Aorta (tissue), 5 donors: ENCODE results near the gene TCF20. TPM values are rescaled to one million over a fixed set of nuclear protein-coding genes. Genes with fewer than 3 reads are reported as not detected.

Source experiments
- ATAC-seq: fragments of 200-7000 bp; cut with Tn5 transposase; one replicate; pipeline ENCODE4 v1.9.1; 2022; ENCODE audit warnings: moderate library complexity; ENCODE audit not compliant: low FRiP score
- DNase-seq, 2 donors: peaks; one replicate each; pipeline ENCODE4 v3.0.0-alpha.2; 2020
- H3K27ac ChIP-seq, 2 donors: one replicate each; pipeline ENCODE4 v1.5.1; 2013; ENCODE audit warnings: low read length in 2 of 2, mild to moderate bottlenecking in 2 of 2, moderate library complexity in 2 of 2, control low read depth in 1 of 2, inconsistent platforms in 1 of 2, low read depth in 1 of 2
- H3K27me3 ChIP-seq, 2 donors: one replicate each; pipeline ENCODE4 v1.6.1; 2013; ENCODE audit warnings: control low read depth in 1 of 2, low read length in 1 of 2, mild to moderate bottlenecking in 1 of 2, moderate library complexity in 1 of 2; ENCODE audit not compliant: insufficient read depth in 2 of 2, control insufficient read depth in 1 of 2
- H3K36me3 ChIP-seq, 2 donors: one replicate each; pipeline ENCODE4 v1.6.1; 2013; ENCODE audit warnings: control low read depth in 1 of 2, low read length in 1 of 2, mild to moderate bottlenecking in 1 of 2; ENCODE audit not compliant: insufficient read depth in 2 of 2, control insufficient read depth in 1 of 2
- H3K4me1 ChIP-seq, 2 donors: one replicate each; pipeline ENCODE4 v1.6.1; 2013; ENCODE audit warnings: low read length in 2 of 2, control low read depth in 1 of 2, mild to moderate bottlenecking in 1 of 2, moderate library complexity in 1 of 2; ENCODE audit not compliant: insufficient read depth in 2 of 2, control insufficient read depth in 1 of 2
- H3K4me3 ChIP-seq, 2 donors: one replicate each; pipeline ENCODE4 v1.5.1; 2013; ENCODE audit warnings: low read length in 2 of 2, control low read depth in 1 of 2, mild to moderate bottlenecking in 1 of 2
- H3K9me3 ChIP-seq: one replicate; pipeline ENCODE4 v1.6.1; 2013; ENCODE audit warnings: mild to moderate bottlenecking, low read length; ENCODE audit not compliant: control insufficient read depth
- WGBS, 2 donors: extraction: QIAGEN DNeasy Blood & Tissue Kit; methylation state at CpG; one replicate each; pipeline ENCODE4 v1.1.7; 2013; 5-methylcytosine and 5-hydroxymethylcytosine counted together
- intact Hi-C, 2 donors: fragments of 100-400 bp; cut with DNase I; formaldehyde crosslinking; loops; one replicate each; pipeline versions ENCODE4 v1.14.2 to v1.15.0; 2022
- long read RNA-seq, 2 donors: library from polyadenylated mRNA; unstranded; transcript quantifications; one replicate each; pipeline ENCODE4 v2.0.0, GENCODE V29; 2020 to 2021
- polyA plus RNA-seq, 2 donors: library from polyadenylated mRNA; stranded (reverse); fragments of 200-250 nt; gene quantifications; one replicate each; pipeline ENCODE4 v1.2.3, GENCODE V29; 2013
- total RNA-seq, 2 donors: library from RNA; stranded (reverse); fragmentation: NEBNext Ultra II Directional; extraction: Animal tissue kit (Norgen Biotek cat#: 25700); gene quantifications; one replicate each; pipeline ENCODE4 v1.2.1, GENCODE V29; 2021
- donor health status: healthy with polysubstance abuse.
- donor health status: Bipolar disorder and iron deficiency.
- donor health status: DM: no; HTN: no; CAD: no.
- donor health status: DM: no; HTN: no; CAD: no.
- donor health status: DM: yes; HTN: yes; CAD: no.

The TCF20 gene
- total RNA-seq, result 10 to 100 TPM; 29.9 to 42.9 TPM
- 1 to 10 TPM; 6.1 to 6.9 TPM for polyA plus RNA-seq
- long read RNA-seq, donor 1, partial matches to known transcripts, result 0 of 13 reads
- long read RNA-seq, donor 1, other reads (novel, unspliced or antisense), result 13 of 13 reads
- long read RNA-seq, donor 2, full-length matches to known transcripts, result 4 of 13 reads
- long read RNA-seq, donor 2, partial matches to known transcripts, result 0 of 13 reads
- long read RNA-seq, donor 2, other reads (novel, unspliced or antisense), result 9 of 13 reads

GRCh38 chr22:42270510-42271190 lies at the start of gene TCF20:
TSS of gene TCF20 (minus strand) at chr22:42270653. CDS start at chr22:42215305, 55,348 bp downstream.
- Histone ChIP-seq H3K36me3 (no peaks in the 10 kb centered on the region), H3K9me3 (no peaks in the 10 kb centered on the region), H3K27ac (peak within 1 kb of the TSS in 1 of 2 donors; percentile 26), H3K4me3 (peak within 1 kb of the TSS; percentile 92 to 95), H3K4me1 (no peaks in the 10 kb centered on the region), H3K27me3 (no peaks in the 10 kb centered on the region)
- intact Hi-C loops, result loop anchor here in 1 of 2 donors (5.0 to 10.0 kb wide), 3 partner anchors 94 to 176 kb away; partner anchors contain the start of gene NDUFA6
- ATAC-seq (peak; percentile 79), DNase-seq (peak; percentile 86 to 92)
- WGBS, 2 donors, result 5 to 12% methylated on average over 38 to 91 of the region's 91 CpGs

- Histone ChIP-seq H3K36me3 (no peaks in the 10 kb centered on the region), H3K4me3 (no peak overlapping the region), H3K27ac (no peak overlapping the region), H3K27me3 (no peaks in the 10 kb centered on the region), H3K9me3 (no peaks in the 10 kb centered on the region), H3K4me1 (no peaks in the 10 kb centered on the region)
- intact Hi-C loops, result no loop called here
- ATAC-seq, result no peak
- WGBS, 2 donors, result 88 to 91% methylated on average over 6 of the region's 6 CpGs
- DNase-seq, result no peak
Observed at GRCh38 chr22:42319386-42319785, 48.9 kb upstream of the TCF20 start.

GRCh38 chr22:42318967-42319366 lies 48.5 kb upstream of the TCF20 start:
- no peaks in the 10 kb centered on the region for H3K27me3 ChIP-seq
- no peaks in the 10 kb centered on the region for H3K36me3 ChIP-seq
- no peak for DNase-seq
- H3K4me3 ChIP-seq, result no peak overlapping the region
- 85 to 97% methylated on average over 3 of the region's 3 CpGs for WGBS, 2 donors
- H3K4me1 ChIP-seq, result no peaks in the 10 kb centered on the region
- H3K9me3 ChIP-seq, result no peaks in the 10 kb centered on the region
- intact Hi-C loops, result no loop called here
- no peak overlapping the region for H3K27ac ChIP-seq
- no peak for ATAC-seq

GRCh38 chr22:42317691-42318547 lies 47.5 kb upstream of the TCF20 start:
- Histone ChIP-seq H3K9me3 (no peaks in the 10 kb centered on the region), H3K27me3 (no peaks in the 10 kb centered on the region), H3K27ac (no peak overlapping the region), H3K36me3 (no peaks in the 10 kb centered on the region), H3K4me3 (no peak overlapping the region), H3K4me1 (no peaks in the 10 kb centered on the region)
- ATAC-seq, result no peak
- intact Hi-C loops, result no loop called here
- no peak for DNase-seq
- 68 to 72% methylated on average over 25 of the region's 25 CpGs for WGBS, 2 donors

GRCh38 chr22:42317008-42317407 lies 46.6 kb upstream of the TCF20 start:
- H3K36me3 ChIP-seq, result no peaks in the 10 kb centered on the region
- ATAC-seq (peak; percentile 40), DNase-seq (no peak)
- H3K4me1 ChIP-seq, result no peaks in the 10 kb centered on the region
- no peaks in the 10 kb centered on the region for H3K9me3 ChIP-seq
- no peaks in the 10 kb centered on the region for H3K27me3 ChIP-seq
- no peak overlapping the region for H3K27ac ChIP-seq
- intact Hi-C loops, result no loop called here
- H3K4me3 ChIP-seq, result no peak overlapping the region
- WGBS, 2 donors, result 59 to 65% methylated on average over 13 of the region's 13 CpGs

GRCh38 chr22:42315392-42315756 lies 44.9 kb upstream of the TCF20 start:
- Histone ChIP-seq H3K36me3 (no peaks in the 10 kb centered on the region), H3K27ac (no peak overlapping the region), H3K4me1 (no peaks in the 10 kb centered on the region), H3K4me3 (no peak overlapping the region), H3K9me3 (no peaks in the 10 kb centered on the region), H3K27me3 (no peaks in the 10 kb centered on the region)
- DNase-seq (no peak), ATAC-seq (no peak)
- intact Hi-C loops, result no loop called here

GRCh38 chr22:42314709-42315391 lies 44.4 kb upstream of the TCF20 start:
- intact Hi-C loops, result no loop called here
- H3K9me3 ChIP-seq, result no peaks in the 10 kb centered on the region
- no peak overlapping the region for H3K27ac ChIP-seq
- H3K4me1 ChIP-seq, result no peaks in the 10 kb centered on the region
- ATAC-seq (no peak), DNase-seq (no peak)
- no peaks in the 10 kb centered on the region for H3K36me3 ChIP-seq
- no peaks in the 10 kb centered on the region for H3K27me3 ChIP-seq
- WGBS, 2 donors, result 10 to 44% methylated on average over 5 of the region's 5 CpGs
- H3K4me3 ChIP-seq, result no peak overlapping the region

GRCh38 chr22:42313804-42314581 lies 43.5 kb upstream of the TCF20 start:
- intact Hi-C loops, result no loop called here
- H3K27me3 ChIP-seq, result no peaks in the 10 kb centered on the region
- WGBS, 2 donors, result 25 to 30% methylated on average over 29 to 33 of the region's 33 CpGs
- H3K9me3 ChIP-seq, result no peaks in the 10 kb centered on the region
- H3K27ac ChIP-seq, result no peak overlapping the region
- DNase-seq (no peak), ATAC-seq (no peak)
- H3K36me3 ChIP-seq, result no peaks in the 10 kb centered on the region
- no peaks in the 10 kb centered on the region for H3K4me1 ChIP-seq
- H3K4me3 ChIP-seq, result no peak overlapping the region
